ENCODE measurements around the gene DNAH5. TPM values are rescaled to one million over a fixed set of nuclear protein-coding genes. Genes with fewer than 3 reads are reported as not detected.

DNAH5 gene
- total and polyA plus RNA-seq, 2 donors (not counting 3 experiments of a cell fraction or from before 2014, with no cell fraction given) = 0.23 to 1.7 TPM

DNA sequence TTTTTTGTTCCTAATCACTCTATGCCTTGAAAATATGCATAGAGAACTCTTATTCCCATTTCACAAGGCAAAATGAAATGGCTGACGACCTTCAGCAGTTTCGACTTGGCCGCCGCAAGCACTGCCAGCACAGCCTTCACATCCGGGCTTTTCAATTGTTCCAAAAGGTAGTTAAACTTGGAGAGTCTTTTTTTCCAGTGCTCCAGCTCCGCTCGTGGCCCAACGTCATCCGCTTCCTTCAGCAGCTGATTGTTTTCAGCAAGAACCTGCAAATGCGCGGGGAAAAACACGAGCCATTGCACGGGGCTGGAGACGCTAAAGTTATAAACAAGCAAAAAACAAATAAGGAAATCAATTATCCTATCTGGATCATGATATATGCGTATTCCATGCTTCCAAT is 25.4 kb downstream of the DNAH5 start:
- Histone ChIP-seq H3K4me3 (replicated peaks in 1 of 3; ENCODE audit: insufficient read depth in 1 of 3, low read depth in 1 of 3, low read length in 3 of 3) (no peak overlapping the region), H4K20me1 (replicated peaks; ENCODE audit: control insufficient read depth, extremely low read depth, insufficient read depth, low read length) (no peaks in the 10 kb centered on the region), H3K4me1 (ENCODE audit: control insufficient read depth, extremely low read depth, insufficient read depth, low read length) (no peaks in the 10 kb centered on the region), H3K36me3 (ENCODE audit: control insufficient read depth in 2 of 2, extremely low read depth in 1 of 2, insufficient read depth in 2 of 2, low read length in 2 of 2) (no peaks in the 10 kb centered on the region), H3K27ac (ENCODE audit: insufficient read depth, low read depth, low read length) (no peak overlapping the region), H3K79me2 (ENCODE audit: control insufficient read depth, insufficient read depth, low read length) (no peaks in the 10 kb centered on the region), H2AFZ (ENCODE audit: low read depth, low read length) (no peak overlapping the region), H3K9me3 (replicated peaks; ENCODE audit: control insufficient read depth, insufficient read depth, low read length) (no peaks in the 10 kb centered on the region), H3K27me3 (ENCODE audit: control insufficient read depth in 2 of 2, insufficient read depth in 2 of 2, low read length in 2 of 2) (no peaks in the 10 kb centered on the region), H3K4me2 (ENCODE audit: insufficient read depth, low read length) (no peak overlapping the region), H3K9me1 (replicated peaks; ENCODE audit: control insufficient read depth, extremely low read depth, insufficient read depth, low read length) (no peaks in the 10 kb centered on the region), H3K9ac (replicated peaks; ENCODE audit: extremely low read depth, insufficient read depth, low read length) (no peak overlapping the region)
- TF ChIP-seq EZH2 (IDR thresholded peaks at IDR 0.05; ENCODE audit: borderline replicate concordance, low read depth, low read length, severe bottlenecking) (no peak), POLR2AphosphoS5 (IDR thresholded peaks at IDR 0.05; ENCODE audit: insufficient read depth, low read depth, low read length) (no peak), JUN (IDR thresholded peaks at IDR 0.05; ENCODE audit: borderline replicate concordance, insufficient read depth, insufficient read length, low read depth) (no peak), FOS (IDR thresholded peaks at IDR 0.05; ENCODE audit: borderline replicate concordance, insufficient read depth, low read length) (no peak), GATA2 (IDR thresholded peaks at IDR 0.05; ENCODE audit: insufficient read depth, insufficient read length, low read depth, low read length) (no peak), MYC (IDR thresholded peaks at IDR 0.05; ENCODE audit: low read depth, low read length) (no peak), POLR2A (IDR thresholded peaks at IDR 0.05; ENCODE audit: low read depth, low read length) (no peak)
- TF ChIP-seq, protein P1, sequence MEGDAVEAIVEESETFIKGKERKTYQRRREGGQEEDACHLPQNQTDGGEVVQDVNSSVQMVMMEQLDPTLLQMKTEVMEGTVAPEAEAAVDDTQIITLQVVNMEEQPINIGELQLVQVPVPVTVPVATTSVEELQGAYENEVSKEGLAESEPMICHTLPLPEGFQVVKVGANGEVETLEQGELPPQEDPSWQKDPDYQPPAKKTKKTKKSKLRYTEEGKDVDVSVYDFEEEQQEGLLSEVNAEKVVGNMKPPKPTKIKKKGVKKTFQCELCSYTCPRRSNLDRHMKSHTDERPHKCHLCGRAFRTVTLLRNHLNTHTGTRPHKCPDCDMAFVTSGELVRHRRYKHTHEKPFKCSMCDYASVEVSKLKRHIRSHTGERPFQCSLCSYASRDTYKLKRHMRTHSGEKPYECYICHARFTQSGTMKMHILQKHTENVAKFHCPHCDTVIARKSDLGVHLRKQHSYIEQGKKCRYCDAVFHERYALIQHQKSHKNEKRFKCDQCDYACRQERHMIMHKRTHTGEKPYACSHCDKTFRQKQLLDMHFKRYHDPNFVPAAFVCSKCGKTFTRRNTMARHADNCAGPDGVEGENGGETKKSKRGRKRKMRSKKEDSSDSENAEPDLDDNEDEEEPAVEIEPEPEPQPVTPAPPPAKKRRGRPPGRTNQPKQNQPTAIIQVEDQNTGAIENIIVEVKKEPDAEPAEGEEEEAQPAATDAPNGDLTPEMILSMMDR (IDR thresholded peaks at IDR 0.05; ENCODE audit: extremely low read depth in 1 of 2, insufficient read depth in 1 of 2, low read depth in 1 of 2, low read length in 2 of 2) = no peak
- TF ChIP-seq, protein P2, sequence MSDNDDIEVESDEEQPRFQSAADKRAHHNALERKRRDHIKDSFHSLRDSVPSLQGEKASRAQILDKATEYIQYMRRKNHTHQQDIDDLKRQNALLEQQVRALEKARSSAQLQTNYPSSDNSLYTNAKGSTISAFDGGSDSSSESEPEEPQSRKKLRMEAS (IDR thresholded peaks at IDR 0.05; ENCODE audit: insufficient read depth, insufficient read length) = no peak
- intact Hi-C loops (cut with micrococcal nuclease) (no loop called here), dilution Hi-C loops (cut with MboI; ENCODE audit: extremely low pct_ligation_motif_present, low sequenced_read_pairs) (no loop called here)
- DNase-seq (ENCODE audit: low read depth, low spot score) = no peak
- BruUV-seq (replicated peaks) = no TSS peak
- CTCF ChIA-PET = interaction anchor here (1.1 kb wide), 1 partner anchor 8 kb away, joined by 3 read pairs; no protein-coding TSS in a partner anchor
- no peak for FAIRE-seq
- POLR2A ChIA-PET = no interaction called here

Data from endothelial cell of umbilical vein (primary cell).